Adrenal gland (tissue), 5 donors: ENCODE results near the gene PPIL4.

Source experiments
- CTCF ChIP-seq, 6 experiments: fragments of 450-650 bp in 4 of 6; fragments of 200-600 bp in 2 of 6; sonication (generic) in 1 of 6; IDR thresholded peaks; 1 replicate in 5 of 6; 2 replicates in 1 of 6; pipeline versions ENCODE4 v1.5.1 to v1.8.0; 2016 to 2021; ENCODE audit warnings: antibody characterized with exemption in 6 of 6, mild to moderate bottlenecking in 2 of 6, moderate library complexity in 1 of 6
- POLR2A ChIP-seq, 2 donors: fragments of 450-650 bp; IDR thresholded peaks; one replicate each; pipeline ENCODE4 v1.6.1; 2017; ENCODE audit warnings: antibody characterized with exemption in 2 of 2, mild to moderate bottlenecking in 2 of 2, moderate library complexity in 1 of 2
- donor health status: DM: no; HTN: no; CAD: no.

GRCh38 chr6:149476789-149477455 lies 68.9 kb downstream of the PPIL4 start:
- TF ChIP-seq POLR2A (IDR thresholded peaks at IDR 0.05) (no peak), CTCF (IDR thresholded peaks at IDR 0.05) (no peak)
